Ovary (tissue), 9 donors: ENCODE results near the gene LYRM4. TPM values are rescaled to one million over a fixed set of nuclear protein-coding genes. Genes with fewer than 3 reads are reported as not detected.

Source experiments
- DNase-seq, 5 donors: peaks; one replicate each; pipeline ENCODE4 v3.0.0-alpha.2; 2019 to 2020
- H3K27ac ChIP-seq, 2 donors: fragments of 200-600 bp; one replicate each; pipeline versions ENCODE4 v1.5.1 to v1.8.0; 2019 to 2022
- H3K27me3 ChIP-seq: fragments of 200-600 bp; one replicate; pipeline ENCODE4 v1.8.0; 2022
- H3K36me3 ChIP-seq: fragments of 200-600 bp; sonication (generic); one replicate; pipeline ENCODE4 v1.5.1; 2019
- H3K4me1 ChIP-seq: one replicate; pipeline ENCODE4 v1.8.1; 2013; ENCODE audit warnings: mild to moderate bottlenecking, moderate library complexity; ENCODE audit not compliant: insufficient read depth
- H3K4me3 ChIP-seq: fragments of 200-600 bp; sonication (generic); one replicate; pipeline ENCODE4 v1.5.1; 2017
- H3K9me3 ChIP-seq, 2 donors: fragments of 200-600 bp in 1 of 2; sonication (generic) in 1 of 2; one replicate each; pipeline versions ENCODE4 v1.5.1 to v1.8.1; 2013 to 2019; ENCODE audit warnings: mild to moderate bottlenecking in 1 of 2, moderate library complexity in 1 of 2
- CTCF ChIP-seq, 3 donors: fragments of 450-650 bp in 2 of 3; fragments of 200-600 bp in 1 of 3; IDR thresholded peaks; one replicate each; pipeline versions ENCODE4 v1.5.1 to v1.8.0; 2016 to 2022; ENCODE audit warnings: antibody characterized with exemption in 3 of 3, mild to moderate bottlenecking in 1 of 3
- EP300 ChIP-seq: sonication (generic); formaldehyde crosslinking; IDR thresholded peaks from one replicate; pipeline ENCODE4 v1.6.1; 2017; ENCODE audit warnings: antibody characterized with exemption
- POLR2A ChIP-seq: fragments of 450-650 bp; IDR thresholded peaks from one replicate; pipeline ENCODE4 v1.6.1; 2017; ENCODE audit warnings: antibody characterized with exemption, mild to moderate bottlenecking, moderate library complexity
- WGBS, 3 donors: extraction: QIAGEN DNeasy Blood & Tissue Kit in 1 of 3; methylation state at CpG; one replicate each; pipeline versions ENCODE4 v1.1.5 to v1.1.7; 2013 to 2017; 5-methylcytosine and 5-hydroxymethylcytosine counted together
- intact Hi-C, 4 donors: fragments of 100-400 bp; cut with DNase I; formaldehyde crosslinking; loops; one replicate each; pipeline versions ENCODE4 v1.11.0 to v1.15.1; 2022 to 2023
- polyA plus RNA-seq, 2 donors: library from polyadenylated mRNA; stranded (reverse); fragments of 200-250 nt in 1 of 2; fragments of 350-450 nt in 1 of 2; fragmentation: Illumina TruSeq in 1 of 2; extraction: RNeasy Lipid Tissue Mini Kit (QIAGEN cat#74804) in 1 of 2; gene quantifications; one replicate each; pipeline ENCODE4 v1.2.3, GENCODE V29; 2013 to 2014
- total RNA-seq, 7 donors: library from RNA; depleted of rRNA in 2 of 7; stranded (reverse); fragments of >200 nt in 2 of 7; fragmentation: NEBNext Ultra II Directional in 3 of 7; extraction: Animal tissue kit (Norgen Biotek cat#: 25700) in 3 of 7; gene quantifications; one replicate each; pipeline versions ENCODE4 v1.1.0 to v1.2.4, GENCODE V29; 2016 to 2023
- donor health status: DM: no; HTN: no; CAD: no; lungs with moderate emphysema.
- donor health status: DM: no; HTN: no; CAD: no.
- donor health status: Bipolar disorder and iron deficiency.
- donor health status: DM: yes; HTN: yes; CAD: no.
- donor health status: DM: no; HTN: no; CAD: no.
- donor health status: DM: yes; HTN: yes; CAD: no.

The LYRM4 gene
- total and polyA plus RNA-seq, 9 donors = 28.0 to 38.2 (median 33.6) TPM

GRCh38 chr6:5276581-5276980 is 15.8 kb upstream of the LYRM4 start:
- Histone ChIP-seq H3K27ac (no peak overlapping the region), H3K4me3 (no peak overlapping the region), H3K27me3 (no peaks in the 10 kb centered on the region), H3K9me3 (no peaks in the 10 kb centered on the region), H3K36me3 (no peaks in the 10 kb centered on the region), H3K4me1 (no peaks in the 10 kb centered on the region)
- TF ChIP-seq POLR2A (no peak), EP300 (no peak), CTCF (IDR thresholded peaks at IDR 0.05) (no peak)
- DNase-seq = no peak
- 92 to 96% (median 94%) methylated on average over 2 of the region's 2 CpGs for WGBS, 3 donors
- intact Hi-C loops = no loop called here

GRCh38 chr6:5275497-5275896 is 14.7 kb upstream of the LYRM4 start:
- Histone ChIP-seq H3K27me3 (no peaks in the 10 kb centered on the region), H3K27ac (no peak overlapping the region), H3K36me3 (no peaks in the 10 kb centered on the region), H3K4me3 (no peak overlapping the region), H3K9me3 (no peaks in the 10 kb centered on the region), H3K4me1 (no peaks in the 10 kb centered on the region)
- no peak for DNase-seq
- TF ChIP-seq POLR2A (no peak), CTCF (IDR thresholded peaks at IDR 0.05) (no peak), EP300 (no peak)
- intact Hi-C loops = no loop called here
- WGBS, 3 donors = 69 to 76% (median 74%) methylated on average over 2 of the region's 2 CpGs

- intact Hi-C loops = no loop called here
- no peak overlapping the region for H3K27ac ChIP-seq
- no peaks in the 10 kb centered on the region for H3K36me3 ChIP-seq
- no peaks in the 10 kb centered on the region for H3K4me1 ChIP-seq
- 91 to 93% (median 92%) methylated on average over 3 of the region's 3 CpGs for WGBS, 3 donors
- no peaks in the 10 kb centered on the region for H3K9me3 ChIP-seq
- no peak overlapping the region for H3K4me3 ChIP-seq
- no peaks in the 10 kb centered on the region for H3K27me3 ChIP-seq
- no peak for DNase-seq
- no peak for TF ChIP-seq POLR2A
- TF ChIP-seq EP300 = no peak
- no peak for TF ChIP-seq CTCF (IDR thresholded peaks at IDR 0.05)
Observed at GRCh38 chr6:5274231-5274630, 13.5 kb upstream of the LYRM4 start.

GRCh38 chr6:5271926-5272325 is 11.2 kb upstream of the LYRM4 start:
- no peak overlapping the region for H3K4me3 ChIP-seq
- no peaks in the 10 kb centered on the region for H3K27me3 ChIP-seq
- H3K27ac ChIP-seq = no peak overlapping the region
- TF ChIP-seq POLR2A (no peak), EP300 (no peak), CTCF (IDR thresholded peaks at IDR 0.05) (no peak)
- no peaks in the 10 kb centered on the region for H3K4me1 ChIP-seq
- no peaks in the 10 kb centered on the region for H3K36me3 ChIP-seq
- no peaks in the 10 kb centered on the region for H3K9me3 ChIP-seq
- no peak for DNase-seq
- intact Hi-C loops = no loop called here
- WGBS, 3 donors = 93 to 96% (median 96%) methylated on average over 6 of the region's 6 CpGs
